ENCODE results near the gene PLIN4. TPM values are rescaled to one million over a fixed set of nuclear protein-coding genes. Genes with fewer than 3 reads are reported as not detected.

Gene PLIN4
- total RNA-seq, 1 experiment from 2014 or later: 2.3 TPM

GRCh38 chr19:4491446-4491845 lies 26.8 kb downstream of the PLIN4 start:
- H2AFZ ChIP-seq (ENCODE audit: low read depth, low read length, poor library complexity, severe bottlenecking): no peak overlapping the region

More at GRCh38 chr19:4491446-4491845, 26.8 kb downstream of the PLIN4 start:
- no peak overlapping the region for H3K4me2 ChIP-seq (ENCODE audit: low read length)
- CTCF ChIA-PET: no interaction called here
- BruUV-seq (replicated peaks): no TSS peak
- peaks cover 0 to 3% of the 10 kb centered on the region in 2 experiments; a peak in 2 of 4 replicates for H3K4me1 ChIP-seq (ENCODE audit: control insufficient read depth in 1 of 2, insufficient read depth in 2 of 2, low read length in 2 of 2)
- no peaks in the 10 kb centered on the region for H3K79me2 ChIP-seq (ENCODE audit: insufficient read depth, low read length)
- POLR2A ChIA-PET: no interaction called here
- ATAC-seq: no peak
- H3K9me2 ChIP-seq (ENCODE audit: insufficient read depth): no peaks in the 10 kb centered on the region
- RAD21 ChIA-PET (ENCODE audit: low non-redundant PET in 1 of 2, low total read pairs in 2 of 2, uncharacterized antibody in 2 of 2, unreplicated experiment in 2 of 2): no interaction called here
- TF ChIP-seq CTCF (IDR thresholded peaks at IDR 0.05 in 2 of 3, conservative IDR thresholded peaks at IDR 0.05 in 1 of 3; ENCODE audit: borderline replicate concordance in 1 of 3, insufficient read depth in 1 of 3, low read depth in 2 of 3, low read length in 2 of 3) (no peak), FOSL1 (IDR thresholded peaks at IDR 0.05; ENCODE audit: low read depth) (no peak), SIN3A (IDR thresholded peaks at IDR 0.05; ENCODE audit: low read depth) (no peak), EZH2phosphoT487 (IDR thresholded peaks at IDR 0.05; ENCODE audit: borderline replicate concordance) (no peak), EZH2 (IDR thresholded peaks at IDR 0.05) (no peak), SRF (IDR thresholded peaks at IDR 0.05; ENCODE audit: low read depth) (no peak), CEBPB (IDR thresholded peaks at IDR 0.05; ENCODE audit: low read depth) (no peak), ZNF274 (IDR thresholded peaks at IDR 0.05; ENCODE audit: low read depth, low read length) (no peak), MAX (IDR thresholded peaks at IDR 0.05) (no peak), JUND (IDR thresholded peaks at IDR 0.05) (no peak), TCF7L2 (IDR thresholded peaks at IDR 0.05; ENCODE audit: borderline replicate concordance, extremely low read depth, insufficient read depth, insufficient read length) (no peak), SP1 (IDR thresholded peaks at IDR 0.05; ENCODE audit: low read depth) (no peak)
- H3K9ac ChIP-seq (ENCODE audit: low read length): no peak overlapping the region
- no peaks in the 10 kb centered on the region for H3K27me3 ChIP-seq (ENCODE audit: insufficient read depth, low read length)
- intact Hi-C loops (cut with micrococcal nuclease): no loop called here
- H4K20me1 ChIP-seq (ENCODE audit: insufficient read depth): no peaks in the 10 kb centered on the region
- DNase-seq (ENCODE audit: low read depth, low spot score): no peak
- peaks cover 0 to 4% of the 10 kb centered on the region in 2 experiments; a peak in 1 of 4 replicates for H3K9me3 ChIP-seq (ENCODE audit: control insufficient read depth in 1 of 2, insufficient read depth in 1 of 2, low read depth in 1 of 2, low read length in 2 of 2)
- peaks cover 6 to 29% of the 10 kb centered on the region in 2 experiments; a peak in 3 of 4 replicates for H3K36me3 ChIP-seq (ENCODE audit: control insufficient read depth in 1 of 2, insufficient read depth in 2 of 2, low read length in 2 of 2)
- no peak overlapping the region for H3K4me3 ChIP-seq (replicated peaks in 1 of 2; ENCODE audit: low read depth in 1 of 2, low read length in 2 of 2)
- no peak overlapping the region for H3K27ac ChIP-seq (ENCODE audit: low read depth, low read length)
